Stimulated activated CD4-positive, alpha-beta T cell treated with anti-CD3 and anti-CD28 coated beads, Interleukin-2, amount 100 ng/mL, for 48 hours (primary cell): ENCODE measurements around the gene ACOT9.
"Not testable (repeated sequence)": the region's sequence is repeated elsewhere in the genome, so short reads cannot be mapped to it uniquely, and the experiment has no call there.

Experiments
- DNase-seq, 2 donors: peaks; one replicate each; pipeline ENCODE4 v3.0.0-alpha.2; 2020

The ACOT9 gene

GRCh38 chrX:23676486-23676885, 66.6 kb downstream of the ACOT9 start:
- DNase-seq, result not testable (repeated sequence)

- no peak for DNase-seq
Measured at GRCh38 chrX:23673108-23673507, 70.0 kb downstream of the ACOT9 start.

DNA sequence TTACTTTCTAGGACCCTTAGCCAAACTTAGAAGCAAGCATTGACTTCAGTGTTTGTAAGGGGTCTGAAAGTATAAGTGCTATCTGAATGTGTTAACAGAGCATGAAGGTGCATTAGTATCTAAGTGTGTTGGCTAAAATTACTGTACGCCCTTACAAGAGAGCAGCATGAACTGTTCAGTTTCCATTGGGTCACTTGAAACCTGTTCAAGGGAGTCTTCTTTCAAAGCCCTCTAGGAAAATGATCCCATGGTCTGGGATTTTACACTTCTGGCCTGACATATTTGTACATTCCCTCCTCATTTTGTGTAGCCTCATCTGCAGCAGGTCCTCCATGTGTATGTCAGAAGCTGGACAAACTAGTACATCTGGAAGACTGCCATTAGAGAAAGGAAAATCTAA, 72.5 kb downstream of the ACOT9 start:
- no peak for DNase-seq

DNA sequence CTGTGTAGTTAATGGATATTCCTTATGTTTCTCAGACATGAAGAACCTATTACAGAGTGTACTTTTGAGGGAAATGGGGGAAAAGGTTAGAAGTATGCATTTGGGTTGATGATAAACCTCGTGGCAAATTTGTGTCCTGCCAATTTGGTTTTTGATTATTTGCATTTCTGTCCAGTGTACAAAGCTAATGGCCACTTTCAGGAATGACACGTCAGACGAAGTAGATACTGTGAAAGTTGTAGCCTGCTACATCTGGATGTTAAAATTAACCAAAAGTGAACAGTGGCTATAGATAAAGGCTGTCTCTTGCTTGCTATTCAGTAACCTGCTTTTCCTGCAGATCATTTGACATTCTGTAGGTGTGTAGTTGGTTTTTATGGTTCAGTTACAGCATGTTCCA, 74.7 kb downstream of the ACOT9 start:
- DNase-seq, result no peak

- DNase-seq, result peak; percentile 68 to 70
Measured at GRCh38 chrX:23667239-23668177, 75.6 kb downstream of the ACOT9 start, which contains the start of gene PRDX4. Gene PRDX4 (plus strand): TSS chrX:23667493. CDS start chrX:23667571, 78 bp downstream.

DNA sequence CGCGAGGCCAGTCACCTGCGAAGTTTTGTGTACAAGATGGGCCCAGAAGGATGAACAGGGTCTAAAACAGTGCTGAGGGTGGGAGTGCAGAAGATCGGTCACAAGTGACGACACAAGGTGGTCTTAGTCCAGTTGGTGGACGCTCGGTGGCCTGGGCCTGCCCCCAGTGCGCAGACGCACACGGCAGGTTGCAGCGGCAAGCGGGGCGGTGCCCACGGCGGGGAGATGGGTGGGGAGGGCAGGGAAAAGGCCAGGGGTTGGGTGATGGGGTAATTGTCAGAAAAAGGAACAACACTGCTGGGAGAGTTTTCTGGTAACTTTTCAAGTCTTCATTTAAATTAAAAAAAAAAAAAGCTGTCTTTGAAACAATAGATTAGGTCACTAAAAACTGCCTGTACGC, 76.8 kb downstream of the ACOT9 start:
- DNase-seq, result no peak

GRCh38 chrX:23664496-23664895, 78.6 kb downstream of the ACOT9 start:
- DNase-seq, result no peak

DNA sequence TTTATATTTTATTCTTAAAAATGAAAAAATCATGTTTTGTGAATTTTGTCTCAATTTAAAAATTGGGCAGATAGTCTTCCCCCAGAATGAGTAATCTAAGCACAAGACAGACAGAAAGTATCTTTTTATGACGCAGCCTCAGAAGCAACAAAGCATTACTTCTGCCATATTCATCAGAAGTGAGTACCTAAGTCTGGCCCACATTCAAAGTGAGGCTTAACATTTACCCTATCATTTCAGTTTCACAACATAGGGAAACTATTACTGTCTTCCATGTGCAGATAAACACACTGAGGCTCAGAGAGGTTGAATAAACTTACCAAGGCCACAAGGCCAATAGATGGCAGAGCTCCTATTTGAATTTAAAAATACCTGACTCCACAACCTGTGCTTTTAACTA, 80.2 kb downstream of the ACOT9 start:
- DNase-seq, result no peak

- DNase-seq, result no peak
Measured at GRCh38 chrX:23662187-23662586, 80.9 kb downstream of the ACOT9 start.

DNA sequence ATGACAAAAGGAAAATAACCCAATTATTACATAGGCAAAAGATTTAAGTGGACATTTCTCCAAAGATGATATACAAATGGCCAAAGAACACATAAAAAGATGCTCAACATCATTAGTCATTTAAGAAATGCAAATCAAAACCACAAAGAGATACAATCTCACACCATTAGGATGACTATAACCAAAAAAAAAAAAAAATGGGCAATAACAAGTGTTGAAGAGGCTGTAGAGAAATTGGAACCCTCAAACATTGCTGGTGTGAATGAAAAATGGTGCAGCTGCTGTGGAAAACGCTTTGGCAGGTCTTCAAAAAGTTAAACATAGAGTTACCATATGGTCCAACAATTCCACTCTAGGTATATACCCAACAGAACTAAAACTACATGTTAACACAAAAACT, 81.4 kb downstream of the ACOT9 start:
- DNase-seq, result no peak

DNA sequence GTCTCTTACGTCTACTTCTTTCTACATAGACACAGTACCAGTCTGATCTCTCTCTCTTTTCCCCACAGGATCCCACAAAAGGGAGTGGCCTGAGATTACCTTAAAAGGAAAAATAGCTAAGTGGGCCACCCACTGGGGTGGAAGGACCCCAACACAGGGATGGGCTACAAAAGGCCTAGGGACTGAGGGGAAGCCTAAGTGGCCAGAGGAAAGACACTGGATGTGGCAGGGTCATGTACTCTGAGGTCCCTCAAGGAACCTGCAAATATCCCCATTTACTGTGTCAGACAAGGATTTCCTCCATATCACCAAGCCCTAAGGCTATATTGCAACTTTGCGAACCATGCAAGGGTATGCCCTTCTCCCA, 82.3 kb downstream of the ACOT9 start:
- DNase-seq, result no peak

DNA sequence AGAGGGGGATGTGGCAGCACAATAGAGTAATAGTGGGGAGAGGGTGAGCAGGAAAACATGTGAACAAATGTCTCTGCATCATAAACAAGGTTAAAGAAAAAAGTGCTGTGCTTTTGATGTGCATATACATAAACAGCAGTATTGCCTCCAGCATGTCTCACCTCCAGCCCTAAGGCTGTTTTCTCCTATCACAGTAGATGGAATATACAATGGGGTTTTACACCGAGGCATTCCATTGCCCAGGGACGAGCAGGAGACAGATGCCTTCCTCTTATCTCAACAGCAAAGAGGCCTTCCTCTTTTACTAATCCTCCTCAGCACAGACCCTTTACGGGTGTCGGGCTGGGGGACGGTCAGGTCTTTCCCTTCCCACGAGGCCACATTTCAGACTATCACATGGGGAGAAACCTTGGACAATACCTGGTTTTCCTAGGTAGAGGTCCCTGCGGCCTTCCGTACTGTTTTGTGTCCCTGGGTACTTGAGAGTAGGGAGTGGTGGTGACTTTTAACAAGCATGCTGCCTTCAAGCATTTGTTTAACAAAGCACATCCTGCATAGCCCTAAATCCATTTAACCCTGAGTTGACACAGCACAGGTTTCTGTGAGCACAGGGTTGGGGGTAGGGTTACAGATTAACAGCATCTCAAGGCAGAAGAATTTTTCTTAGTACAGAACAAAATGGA, 82.9 kb downstream of the ACOT9 start:
- DNase-seq, result not testable (repeated sequence)

- DNase-seq, result no peak
Measured at GRCh38 chrX:23659339-23659738, 83.7 kb downstream of the ACOT9 start.

GRCh38 chrX:23656684-23657083, 86.4 kb downstream of the ACOT9 start:
- no peak for DNase-seq

GRCh38 chrX:23656091-23656490, 87.0 kb downstream of the ACOT9 start:
- DNase-seq, result no peak
